Measurements from ENCODE around the gene FARP1.
"Not testable (repeated sequence)": the region's sequence is repeated elsewhere in the genome, so short reads cannot be mapped to it uniquely, and the experiment has no call there.

Gene FARP1

GRCh38 chr13:98225036-98225940 is 82.4 kb downstream of the FARP1 start:
- DNase-seq (ENCODE audit: low spot score), result no peak

GRCh38 chr13:98226496-98226895 is 83.6 kb downstream of the FARP1 start:
- no peak for DNase-seq (ENCODE audit: low spot score)

GRCh38 chr13:98228661-98229341 is 85.9 kb downstream of the FARP1 start:
- no peak for DNase-seq (ENCODE audit: low spot score)

- DNase-seq (ENCODE audit: low spot score), result not testable (repeated sequence)
Measured at GRCh38 chr13:98230762-98231161, 87.9 kb downstream of the FARP1 start.

- no peak for DNase-seq (ENCODE audit: low spot score)
Measured at GRCh38 chr13:98232456-98232855, 89.6 kb downstream of the FARP1 start.

- DNase-seq (ENCODE audit: low spot score), result no peak
Measured at GRCh38 chr13:98233127-98233526, 90.2 kb downstream of the FARP1 start.

GRCh38 chr13:98234348-98234747 is 91.5 kb downstream of the FARP1 start:
- no peak for DNase-seq (ENCODE audit: low spot score)

GRCh38 chr13:98236197-98236596 is 93.3 kb downstream of the FARP1 start:
- DNase-seq (ENCODE audit: low spot score), result no peak

- no peak for DNase-seq (ENCODE audit: low spot score)
Measured at GRCh38 chr13:98237331-98237730, 94.4 kb downstream of the FARP1 start.

- DNase-seq (ENCODE audit: low spot score), result no peak
Measured at GRCh38 chr13:98239162-98240076, 96.5 kb downstream of the FARP1 start.

- no peak for DNase-seq (ENCODE audit: low spot score)
Measured at GRCh38 chr13:98240135-98240534, 97.2 kb downstream of the FARP1 start.

- DNase-seq (ENCODE audit: low spot score), result no peak
Measured at GRCh38 chr13:98240974-98241373, 98.1 kb downstream of the FARP1 start.

GRCh38 chr13:98241976-98242375 is 99.1 kb downstream of the FARP1 start:
- DNase-seq (ENCODE audit: low spot score), result no peak

- no peak for DNase-seq (ENCODE audit: low spot score)
Measured at GRCh38 chr13:98242403-98242802, 99.5 kb downstream of the FARP1 start.

GRCh38 chr13:98243929-98244272 is 101.0 kb downstream of the FARP1 start:
- no peak for DNase-seq (ENCODE audit: low spot score)

- DNase-seq (ENCODE audit: low spot score), result no peak
Measured at GRCh38 chr13:98246538-98247172, 103.8 kb downstream of the FARP1 start.

GRCh38 chr13:98251708-98252107 is 108.8 kb downstream of the FARP1 start:
- DNase-seq (ENCODE audit: low spot score), result no peak

GRCh38 chr13:98252931-98253470 is 110.1 kb downstream of the FARP1 start:
- no peak for DNase-seq (ENCODE audit: low spot score)

- no peak for DNase-seq (ENCODE audit: low spot score)
Measured at GRCh38 chr13:98253526-98253925, 110.6 kb downstream of the FARP1 start.

- DNase-seq (ENCODE audit: low spot score), result no peak
Measured at GRCh38 chr13:98254513-98254912, 111.6 kb downstream of the FARP1 start.

- DNase-seq (ENCODE audit: low spot score), result no peak
Measured at GRCh38 chr13:98258226-98258625, 115.3 kb downstream of the FARP1 start.
